Mammary epithelial cell (primary cell): ENCODE results near the gene WSB1.

Experiments
- CTCF ChIP-seq, 2 donors: IDR thresholded peaks in 1 of 2; conservative IDR thresholded peaks in 1 of 2; 2 replicates each; pipeline ENCODE4 v1.5.1; 2011 to 2012; ENCODE audit warnings: inconsistent platforms in 2 of 2, low read length in 2 of 2, mild to moderate bottlenecking in 2 of 2, control low read depth in 1 of 2, low read depth in 1 of 2; ENCODE audit not compliant: insufficient read depth in 1 of 2; ENCODE audit errors: extremely low read depth in 1 of 2
- EZH2 ChIP-seq: IDR thresholded peaks from 2 replicates; pipeline ENCODE4 v1.6.1; 2012; ENCODE audit warnings: low read length, inconsistent platforms, borderline replicate concordance

DNA sequence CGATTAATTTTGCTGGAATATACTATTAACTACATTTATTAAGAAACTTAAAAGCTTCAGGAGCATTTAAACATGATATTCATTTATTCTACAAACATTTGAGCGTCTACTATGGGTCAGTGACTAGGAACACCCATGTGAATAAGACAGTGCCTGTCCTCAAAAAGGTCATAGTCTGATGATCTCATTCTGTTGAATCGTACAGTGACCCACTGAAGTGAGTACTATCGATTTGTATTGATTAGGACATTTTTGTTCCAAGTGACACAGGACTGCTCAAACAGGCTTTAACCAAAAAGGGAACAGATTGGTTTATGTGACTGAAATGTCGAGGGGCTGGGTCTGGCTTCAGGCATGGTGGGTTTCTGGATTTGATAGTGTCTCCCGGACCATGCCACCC is 68.6 kb downstream of the WSB1 start:
- TF ChIP-seq CTCF (conservative IDR thresholded peaks at IDR 0.05 in 1 of 2, IDR thresholded peaks at IDR 0.05 in 1 of 2; ENCODE audit: extremely low read depth in 1 of 2, insufficient read depth in 1 of 2, low read depth in 1 of 2, low read length in 2 of 2) (no peak), EZH2 (no peak)
